GM19193 (cell line): ENCODE measurements around the gene GOLPH3.

ENCODE experiments used
- POLR2A ChIP-seq: IDR thresholded peaks from 4 replicates; pipeline ENCODE4 v1.6.1; 2011; ENCODE audit not compliant: insufficient read depth, insufficient read length; ENCODE audit errors: extremely low read depth

The GOLPH3 gene

GRCh38 chr5:32150366-32150765, 23.8 kb downstream of the GOLPH3 start:
- TF ChIP-seq POLR2A: no peak

GRCh38 chr5:32147959-32148358, 26.2 kb downstream of the GOLPH3 start:
- TF ChIP-seq POLR2A: no peak

GRCh38 chr5:32147236-32147635, 26.9 kb downstream of the GOLPH3 start:
- TF ChIP-seq POLR2A: no peak

GRCh38 chr5:32145378-32145777, 28.7 kb downstream of the GOLPH3 start:
- no peak for TF ChIP-seq POLR2A

GRCh38 chr5:32144378-32145207, 29.5 kb downstream of the GOLPH3 start:
- no peak for TF ChIP-seq POLR2A

GRCh38 chr5:32143617-32144377, 30.3 kb downstream of the GOLPH3 start:
- no peak for TF ChIP-seq POLR2A

GRCh38 chr5:32138839-32139493, 35.2 kb downstream of the GOLPH3 start:
- no peak for TF ChIP-seq POLR2A

- no peak for TF ChIP-seq POLR2A
These were observed 37.8 kb downstream of the GOLPH3 start for GRCh38 chr5:32136342-32136741.

GRCh38 chr5:32135086-32135485, 39.0 kb downstream of the GOLPH3 start:
- TF ChIP-seq POLR2A: no peak

- no peak for TF ChIP-seq POLR2A
These were observed 41.4 kb downstream of the GOLPH3 start for GRCh38 chr5:32132757-32133156.

- no peak for TF ChIP-seq POLR2A
These were observed 42.5 kb downstream of the GOLPH3 start for GRCh38 chr5:32131604-32132003.

GRCh38 chr5:32130865-32131264, 43.3 kb downstream of the GOLPH3 start:
- no peak for TF ChIP-seq POLR2A

- no peak for TF ChIP-seq POLR2A
These were observed 45.0 kb downstream of the GOLPH3 start for GRCh38 chr5:32129074-32129598.

- no peak for TF ChIP-seq POLR2A
These were observed 46.4 kb downstream of the GOLPH3 start for GRCh38 chr5:32127711-32128110.

- TF ChIP-seq POLR2A: no peak
These were observed 47.4 kb downstream of the GOLPH3 start for GRCh38 chr5:32126691-32127090.
